Uterus (tissue), 2 donors: Measurements from ENCODE around the gene ALPP.

Source experiments
- CTCF ChIP-seq, 4 experiments: fragments of 200-600 bp in 2 of 4; fragments of 450-650 bp in 2 of 4; sonication (generic) in 2 of 4; IDR thresholded peaks; one replicate each; pipeline ENCODE4 v1.5.1; 2016 to 2019; ENCODE audit warnings: antibody characterized with exemption in 4 of 4, mild to moderate bottlenecking in 2 of 4, moderate library complexity in 1 of 4
- POLR2A ChIP-seq, 2 donors: fragments of 450-650 bp; IDR thresholded peaks; one replicate each; pipeline ENCODE4 v1.6.1; 2016; ENCODE audit warnings: antibody characterized with exemption in 2 of 2, mild to moderate bottlenecking in 1 of 2, moderate library complexity in 1 of 2

GRCh38 chr2:232349946-232350635, 28.5 kb upstream of the ALPP start:
- TF ChIP-seq CTCF (IDR thresholded peaks at IDR 0.05) (no peak), POLR2A (IDR thresholded peaks at IDR 0.05) (no peak)
